Measurements from ENCODE around the gene BPIFA1.

The BPIFA1 gene

GRCh38 chr20:33257237-33257636 is 21.4 kb downstream of the BPIFA1 start:
- H3K36me3 Mint-ChIP-seq, result no peaks in the 10 kb centered on the region
- H3K27ac Mint-ChIP-seq, result no peak overlapping the region
- peaks cover 3% of the 10 kb centered on the region for H3K9me3 Mint-ChIP-seq (ENCODE audit: low read depth)
- peaks cover 16% of the 10 kb centered on the region for H3K27me3 Mint-ChIP-seq
- H3K4me3 Mint-ChIP-seq, result no peak overlapping the region
- no peaks in the 10 kb centered on the region for H3K4me1 Mint-ChIP-seq (ENCODE audit: low read depth)

DNA sequence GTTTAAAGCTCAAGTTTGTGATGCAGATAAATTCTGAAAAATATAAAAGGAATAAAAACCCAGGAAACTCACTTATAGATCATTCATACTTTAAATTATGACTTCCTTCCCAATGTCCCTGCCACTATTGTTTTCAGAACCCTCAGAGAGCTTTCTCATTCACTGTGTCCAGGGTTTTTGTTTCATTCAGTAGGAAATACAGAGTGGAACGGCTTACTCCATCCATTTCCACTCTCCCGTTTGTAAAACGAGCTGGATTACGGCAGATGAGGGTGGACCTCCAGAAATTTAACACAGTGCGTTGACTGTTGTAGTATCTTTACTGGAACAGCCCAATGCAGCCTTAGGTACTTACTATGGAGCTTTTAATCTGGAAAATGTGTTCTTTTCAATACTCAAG is 23.6 kb downstream of the BPIFA1 start:
- H3K27me3 Mint-ChIP-seq, result peaks cover 17% of the 10 kb centered on the region
- no peak overlapping the region for H3K27ac Mint-ChIP-seq
- no peak overlapping the region for H3K4me3 Mint-ChIP-seq
- H3K9me3 Mint-ChIP-seq (ENCODE audit: low read depth), result peaks cover 1% of the 10 kb centered on the region
- H3K4me1 Mint-ChIP-seq (ENCODE audit: low read depth), result no peaks in the 10 kb centered on the region
- H3K36me3 Mint-ChIP-seq, result no peaks in the 10 kb centered on the region

DNA sequence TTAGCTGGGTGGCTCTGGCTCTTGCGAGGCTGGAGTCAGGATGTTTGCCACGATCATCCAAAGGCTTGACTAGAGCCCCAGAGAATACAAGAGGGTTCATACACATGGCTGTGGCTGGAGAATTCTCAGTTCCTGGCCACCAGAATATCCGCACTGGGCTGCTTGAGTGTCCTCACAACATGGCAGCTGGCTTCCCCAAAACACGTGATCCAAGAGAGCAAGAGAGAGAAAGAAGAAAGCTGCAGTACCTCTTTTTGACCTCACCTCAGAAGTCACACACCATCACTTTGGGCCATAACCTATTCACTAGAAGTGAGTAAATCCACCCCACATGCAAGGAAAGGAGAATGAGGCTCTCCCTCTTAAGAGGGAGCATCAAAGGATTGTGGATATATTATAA is 25.7 kb downstream of the BPIFA1 start:
- Mint-ChIP-seq H3K4me3 (no peak overlapping the region), H3K9me3 (ENCODE audit: low read depth) (no peaks in the 10 kb centered on the region), H3K4me1 (ENCODE audit: low read depth) (no peaks in the 10 kb centered on the region), H3K27me3 (peaks cover 19% of the 10 kb centered on the region), H3K36me3 (no peaks in the 10 kb centered on the region), H3K27ac (no peak overlapping the region)

- no peak overlapping the region for H3K27ac Mint-ChIP-seq
- H3K4me3 Mint-ChIP-seq, result no peak overlapping the region
- H3K36me3 Mint-ChIP-seq, result no peaks in the 10 kb centered on the region
- H3K9me3 Mint-ChIP-seq (ENCODE audit: low read depth), result no peaks in the 10 kb centered on the region
- H3K27me3 Mint-ChIP-seq, result peaks cover 18% of the 10 kb centered on the region
- H3K4me1 Mint-ChIP-seq (ENCODE audit: low read depth), result no peaks in the 10 kb centered on the region
Measured at GRCh38 chr20:33262658-33263065, 26.9 kb downstream of the BPIFA1 start.

GRCh38 chr20:33263784-33264183 is 28.0 kb downstream of the BPIFA1 start:
- H3K4me1 Mint-ChIP-seq (ENCODE audit: low read depth), result no peaks in the 10 kb centered on the region
- peaks cover 22% of the 10 kb centered on the region for H3K27me3 Mint-ChIP-seq
- no peak overlapping the region for H3K4me3 Mint-ChIP-seq
- H3K27ac Mint-ChIP-seq, result no peak overlapping the region
- no peaks in the 10 kb centered on the region for H3K9me3 Mint-ChIP-seq (ENCODE audit: low read depth)
- no peaks in the 10 kb centered on the region for H3K36me3 Mint-ChIP-seq

DNA sequence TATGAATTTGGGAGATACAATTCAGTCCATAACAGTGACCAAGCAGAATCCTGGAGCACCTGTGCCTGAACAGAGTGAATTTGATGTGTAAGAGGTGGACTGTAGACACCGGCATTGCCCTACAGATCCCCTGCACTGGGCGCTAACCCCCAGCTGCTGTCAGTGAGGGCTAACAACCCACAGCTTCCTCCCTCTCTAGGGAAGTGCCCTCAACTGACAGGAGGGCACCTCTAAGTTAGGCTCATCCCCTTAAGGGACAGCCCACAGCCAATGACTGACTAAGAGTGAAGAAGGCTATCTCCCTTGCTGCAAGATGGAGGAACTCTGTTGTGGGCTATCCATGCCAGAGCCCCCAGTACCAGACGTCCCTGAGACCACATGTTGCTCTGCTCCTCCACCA is 31.9 kb downstream of the BPIFA1 start:
- no peak overlapping the region for H3K4me3 Mint-ChIP-seq
- H3K27me3 Mint-ChIP-seq, result peaks cover 19% of the 10 kb centered on the region
- H3K27ac Mint-ChIP-seq, result no peak overlapping the region
- no peaks in the 10 kb centered on the region for H3K4me1 Mint-ChIP-seq (ENCODE audit: low read depth)
- no peaks in the 10 kb centered on the region for H3K9me3 Mint-ChIP-seq (ENCODE audit: low read depth)
- no peaks in the 10 kb centered on the region for H3K36me3 Mint-ChIP-seq

GRCh38 chr20:33272155-33272873 is 36.5 kb downstream of the BPIFA1 start:
- H3K27me3 Mint-ChIP-seq, result peaks cover 13% of the 10 kb centered on the region
- no peaks in the 10 kb centered on the region for H3K4me1 Mint-ChIP-seq (ENCODE audit: low read depth)
- H3K27ac Mint-ChIP-seq, result no peak overlapping the region
- H3K9me3 Mint-ChIP-seq (ENCODE audit: low read depth), result no peaks in the 10 kb centered on the region
- H3K4me3 Mint-ChIP-seq, result no peak overlapping the region
- H3K36me3 Mint-ChIP-seq, result no peaks in the 10 kb centered on the region

GRCh38 chr20:33273117-33273851 is 37.5 kb downstream of the BPIFA1 start:
- H3K27me3 Mint-ChIP-seq, result peaks cover 9% of the 10 kb centered on the region
- H3K4me1 Mint-ChIP-seq (ENCODE audit: low read depth), result no peaks in the 10 kb centered on the region

DNA sequence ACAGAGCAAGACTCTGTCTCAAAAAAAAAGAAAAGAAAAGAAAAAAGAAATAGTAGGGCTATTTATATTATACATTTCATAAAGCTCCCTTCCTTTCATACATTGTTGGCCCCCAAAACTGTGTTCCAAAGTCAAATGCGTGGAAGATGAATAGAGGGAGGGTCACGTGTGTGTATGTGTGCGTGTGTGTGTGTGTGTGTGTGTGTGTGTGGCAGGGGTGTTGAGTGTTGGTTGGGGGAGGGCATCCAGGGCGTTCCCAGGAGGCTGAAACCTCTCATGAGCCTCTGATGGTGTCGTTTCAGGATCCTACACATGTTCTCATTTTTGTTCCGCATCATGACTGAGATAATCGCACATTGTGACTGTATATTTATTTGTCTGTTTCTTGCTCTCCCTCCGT is 39.4 kb downstream of the BPIFA1 start:
- Mint-ChIP-seq H3K27ac (no peak overlapping the region), H3K9me3 (ENCODE audit: low read depth) (no peaks in the 10 kb centered on the region), H3K4me1 (ENCODE audit: low read depth) (no peaks in the 10 kb centered on the region), H3K4me3 (no peak overlapping the region), H3K27me3 (peaks cover 7% of the 10 kb centered on the region), H3K36me3 (no peaks in the 10 kb centered on the region)

More at GRCh38 chr20:33273117-33273851, 37.5 kb downstream of the BPIFA1 start:
- no peak overlapping the region for H3K27ac Mint-ChIP-seq
- H3K36me3 Mint-ChIP-seq, result no peaks in the 10 kb centered on the region
- H3K4me3 Mint-ChIP-seq, result no peak overlapping the region
- no peaks in the 10 kb centered on the region for H3K9me3 Mint-ChIP-seq (ENCODE audit: low read depth)

- no peaks in the 10 kb centered on the region for H3K9me3 Mint-ChIP-seq (ENCODE audit: low read depth)
- no peak overlapping the region for H3K27ac Mint-ChIP-seq
- peaks cover 7% of the 10 kb centered on the region for H3K27me3 Mint-ChIP-seq
- no peaks in the 10 kb centered on the region for H3K4me1 Mint-ChIP-seq (ENCODE audit: low read depth)
- no peak overlapping the region for H3K4me3 Mint-ChIP-seq
- H3K36me3 Mint-ChIP-seq, result no peaks in the 10 kb centered on the region
Measured at GRCh38 chr20:33275871-33276270, 40.1 kb downstream of the BPIFA1 start.

DNA sequence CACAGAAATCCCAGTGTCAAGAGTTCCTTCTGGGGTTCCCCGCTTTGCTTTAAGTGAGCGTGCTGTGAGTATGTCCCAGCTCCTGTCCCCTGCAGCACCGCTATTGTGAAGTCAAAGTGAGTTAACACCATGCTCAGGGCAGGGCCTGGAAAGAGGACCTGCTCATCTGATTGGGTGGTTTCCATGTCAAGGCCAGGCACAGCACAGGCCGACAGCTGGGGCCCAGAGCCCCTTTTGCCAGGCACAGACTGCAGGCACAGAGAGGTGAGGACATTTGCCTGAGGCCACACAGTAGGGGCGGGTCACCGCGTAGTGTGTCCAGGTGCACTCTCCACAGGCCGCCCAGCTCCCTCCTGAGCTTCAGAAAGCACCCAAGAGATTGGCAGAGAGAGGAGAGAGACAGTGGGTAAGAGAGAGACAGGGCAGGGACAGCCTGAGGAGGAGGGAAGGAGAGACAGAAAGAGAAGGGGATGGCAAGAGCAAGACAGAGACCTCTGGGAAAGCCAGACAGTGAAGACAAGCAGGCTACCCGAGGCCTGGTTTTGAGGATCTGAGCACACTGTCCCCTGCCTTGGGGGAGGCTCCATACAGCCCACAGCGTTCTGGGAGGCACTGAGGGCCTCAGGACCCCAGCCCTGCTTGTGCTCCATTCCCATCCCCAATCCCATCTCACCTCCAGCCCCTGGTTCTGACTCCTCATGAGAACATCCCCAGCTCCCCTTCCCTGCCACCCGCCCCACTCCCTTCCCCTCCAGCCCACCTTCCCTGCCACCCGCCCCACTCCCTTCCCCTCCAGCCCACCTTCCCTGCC is 40.7 kb downstream of the BPIFA1 start:
- H3K4me1 Mint-ChIP-seq (ENCODE audit: low read depth), result no peaks in the 10 kb centered on the region
- H3K9me3 Mint-ChIP-seq (ENCODE audit: low read depth), result no peaks in the 10 kb centered on the region
- no peak overlapping the region for H3K27ac Mint-ChIP-seq
- no peak overlapping the region for H3K4me3 Mint-ChIP-seq
- peaks cover 4% of the 10 kb centered on the region for H3K27me3 Mint-ChIP-seq
- no peaks in the 10 kb centered on the region for H3K36me3 Mint-ChIP-seq

GRCh38 chr20:33277471-33278441 is 42.0 kb downstream of the BPIFA1 start:
- Mint-ChIP-seq H3K9me3 (ENCODE audit: low read depth) (no peaks in the 10 kb centered on the region), H3K4me3 (no peak overlapping the region), H3K36me3 (no peaks in the 10 kb centered on the region), H3K27ac (no peak overlapping the region), H3K4me1 (ENCODE audit: low read depth) (no peaks in the 10 kb centered on the region), H3K27me3 (peaks cover 4% of the 10 kb centered on the region)

- Mint-ChIP-seq H3K36me3 (no peaks in the 10 kb centered on the region), H3K9me3 (ENCODE audit: low read depth) (no peaks in the 10 kb centered on the region), H3K4me1 (ENCODE audit: low read depth) (no peaks in the 10 kb centered on the region), H3K27ac (no peak overlapping the region), H3K27me3 (peaks cover 6% of the 10 kb centered on the region), H3K4me3 (no peak overlapping the region)
Measured at GRCh38 chr20:33278700-33279099, 42.9 kb downstream of the BPIFA1 start.

DNA sequence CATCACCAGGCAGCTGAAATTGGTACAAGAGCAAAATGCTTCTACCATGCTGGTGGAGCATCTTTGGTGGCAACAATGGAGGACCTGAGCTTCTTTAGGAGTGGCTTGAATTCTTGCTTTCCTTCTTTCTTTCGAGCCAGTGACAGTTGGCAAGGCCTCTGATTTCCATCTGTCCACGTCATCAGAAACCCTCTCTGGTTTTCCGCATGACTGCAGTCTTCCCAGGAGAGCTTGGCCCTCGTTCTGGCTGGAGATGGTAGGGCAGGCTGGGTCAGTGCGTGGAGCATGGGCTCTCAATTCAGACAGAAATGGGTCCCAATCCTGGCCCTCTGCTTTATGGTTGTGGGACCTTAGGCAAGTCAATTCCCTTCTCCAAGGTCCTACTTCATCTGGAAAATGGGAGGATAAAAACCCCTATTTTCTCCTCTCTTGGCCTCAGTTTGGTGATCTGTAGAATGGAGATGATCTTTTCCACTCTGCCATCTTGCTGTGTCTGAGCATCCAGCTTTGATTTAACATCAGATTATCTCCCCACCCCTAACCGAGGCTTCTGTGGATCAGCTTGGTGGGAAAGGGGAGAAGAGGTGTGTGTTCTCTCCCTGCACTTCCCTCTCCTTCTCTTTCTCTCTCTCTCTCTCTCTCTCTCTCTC is 43.6 kb downstream of the BPIFA1 start:
- Mint-ChIP-seq H3K27me3 (peaks cover 6% of the 10 kb centered on the region), H3K36me3 (no peaks in the 10 kb centered on the region), H3K27ac (no peak overlapping the region), H3K4me3 (no peak overlapping the region), H3K4me1 (ENCODE audit: low read depth) (no peaks in the 10 kb centered on the region), H3K9me3 (ENCODE audit: low read depth) (no peaks in the 10 kb centered on the region)
